Endothelial cell of umbilical vein (primary cell): ENCODE data around the gene KCNMA1. TPM values are rescaled to one million over a fixed set of nuclear protein-coding genes. Genes with fewer than 3 reads are reported as not detected.

Experiments
- BruUV-seq: library from RNA; stranded (reverse); fragments of 400-500 nt; replicated peaks from 2 replicates; lab custom pipeline; 2021; lab: Mats Ljungman, UMichigan
- CTCF ChIA-PET: fragments of 300-600, 350-600 bp; sonication (Branson Sonifier 250); formaldehyde crosslinking; loops from one replicate; lab custom pipeline; 2021; ENCODE audit warnings: antibody characterized with exemption, inconsistent platforms; lab: Charles Lee
- POLR2A ChIA-PET: fragments of 300-600, 350-600 bp; sonication (Branson Sonifier 250); formaldehyde crosslinking; loops from one replicate; lab custom pipeline; 2021; ENCODE audit warnings: antibody characterized with exemption, inconsistent platforms; lab: Charles Lee
- DNase-seq: peaks from one replicate; pipeline ENCODE4 v3.0.0-alpha.2; 2011; ENCODE audit warnings: low read depth, low spot score
- FAIRE-seq: peaks from 2 replicates; lab custom pipeline; 2011; peaks lifted over from hg19 to GRCh38; lab: Jason Lieb, UNC
- H2AFZ ChIP-seq: 2 replicates; pipeline ENCODE4 v1.6.0; 2012; ENCODE audit warnings: low read depth, low read length, control low read depth, inconsistent platforms
- H3K27ac ChIP-seq: 2 replicates; pipeline ENCODE4 v1.5.1; 2011; ENCODE audit warnings: low read depth, mild to moderate bottlenecking, control low read depth, low read length, moderate library complexity; ENCODE audit not compliant: insufficient read depth
- H3K27me3 ChIP-seq, 2 experiments: 2 replicates each; pipeline versions ENCODE4 v1.6.0 to v1.6.1; 2011; ENCODE audit warnings: low read length in 2 of 2, mixed read lengths in 1 of 2; ENCODE audit not compliant: control insufficient read depth in 2 of 2, insufficient read depth in 2 of 2
- H3K36me3 ChIP-seq, 2 experiments: 2 replicates in 1 of 2; 3 replicates in 1 of 2; pipeline ENCODE4 v1.5.1; 2011; ENCODE audit warnings: low read length in 2 of 2, mild to moderate bottlenecking in 1 of 2, moderate library complexity in 1 of 2; ENCODE audit not compliant: control insufficient read depth in 2 of 2, insufficient read depth in 2 of 2; ENCODE audit errors: extremely low read depth in 1 of 2
- H3K4me1 ChIP-seq: 3 replicates; pipeline ENCODE4 v1.5.1; 2011; ENCODE audit warnings: mild to moderate bottlenecking, low read length; ENCODE audit not compliant: control insufficient read depth, insufficient read depth; ENCODE audit errors: extremely low read depth
- H3K4me2 ChIP-seq: 2 replicates; pipeline ENCODE4 v1.6.1; 2011; ENCODE audit warnings: low read length, control low read depth, mixed read lengths; ENCODE audit not compliant: insufficient read depth
- H3K4me3 ChIP-seq, 3 experiments: fragments of 200-600 bp in 1 of 3; sonication (generic), shearing (Covaris generic) in 1 of 3; replicated peaks in 1 of 3; 2 replicates each; pipeline ENCODE4 v1.5.1; 2011 to 2016; ENCODE audit warnings: control low read depth in 3 of 3, low read length in 3 of 3, mild to moderate bottlenecking in 2 of 3, inconsistent platforms in 1 of 3, low read depth in 1 of 3, moderate library complexity in 1 of 3; ENCODE audit not compliant: insufficient read depth in 1 of 3
- H3K79me2 ChIP-seq: 2 replicates; pipeline ENCODE4 v1.6.0; 2012; ENCODE audit warnings: low read length, inconsistent platforms; ENCODE audit not compliant: control insufficient read depth, insufficient read depth
- H3K9ac ChIP-seq: replicated peaks from 2 replicates; pipeline ENCODE3; 2011; ENCODE audit warnings: low read length, control low read depth; ENCODE audit not compliant: insufficient read depth; ENCODE audit errors: extremely low read depth
- H3K9me1 ChIP-seq: replicated peaks from 3 replicates; pipeline ENCODE4 v1.6.0; 2011; ENCODE audit warnings: mild to moderate bottlenecking, low read length; ENCODE audit not compliant: control insufficient read depth, insufficient read depth; ENCODE audit errors: extremely low read depth
- H3K9me3 ChIP-seq: replicated peaks from 2 replicates; pipeline ENCODE4 v1.5.1; 2012; ENCODE audit warnings: low read length, inconsistent platforms; ENCODE audit not compliant: control insufficient read depth, insufficient read depth
- H4K20me1 ChIP-seq: replicated peaks from 2 replicates; pipeline ENCODE3; 2011; ENCODE audit warnings: mild to moderate bottlenecking, low read length; ENCODE audit not compliant: control insufficient read depth, insufficient read depth; ENCODE audit errors: extremely low read depth
- EZH2 ChIP-seq: IDR thresholded peaks from 2 replicates; pipeline ENCODE4 v1.6.1; 2012; ENCODE audit warnings: borderline replicate concordance, low read depth, mild to moderate bottlenecking, moderate library complexity, low read length, inconsistent platforms; ENCODE audit not compliant: severe bottlenecking
- FOS ChIP-seq: IDR thresholded peaks from 2 replicates; pipeline ENCODE4 v1.6.1; 2011; ENCODE audit warnings: mild to moderate bottlenecking, low read length, moderate library complexity, borderline replicate concordance; ENCODE audit not compliant: insufficient read depth
- GATA2 ChIP-seq: IDR thresholded peaks from 2 replicates; pipeline ENCODE4 v1.7.0; 2011; ENCODE audit warnings: low read depth, mild to moderate bottlenecking, moderate library complexity, mixed read lengths, low read length; ENCODE audit not compliant: insufficient read length, insufficient read depth
- JUN ChIP-seq: IDR thresholded peaks from 2 replicates; pipeline ENCODE4 v1.6.1; 2011; ENCODE audit warnings: borderline replicate concordance, low read depth; ENCODE audit not compliant: insufficient read length, insufficient read depth
- MYC ChIP-seq: IDR thresholded peaks from one replicate; pipeline ENCODE4 v1.6.1; 2011; ENCODE audit warnings: mild to moderate bottlenecking, low read depth, low read length
- POLR2A ChIP-seq: IDR thresholded peaks from 2 replicates; pipeline ENCODE4 v1.6.1; 2012; ENCODE audit warnings: low read depth, mild to moderate bottlenecking, control low read depth, low read length
- POLR2AphosphoS5 ChIP-seq: IDR thresholded peaks from 2 replicates; pipeline ENCODE4 v1.6.1; 2012; ENCODE audit warnings: low read depth, mild to moderate bottlenecking, control low read depth, low read length, moderate library complexity; ENCODE audit not compliant: insufficient read depth
- dilution Hi-C: fragments of 300-500 bp; cut with MboI; formaldehyde crosslinking; loops from one replicate; pipeline ENCODE4 v1.15.0; 2019; ENCODE audit warnings: low sequenced_read_pairs; ENCODE audit not compliant: extremely low pct_ligation_motif_present
- intact Hi-C: fragments of 100-400 bp; cut with micrococcal nuclease; formaldehyde crosslinking; loops from one replicate; pipeline ENCODE4 v1.10.0; 2022
- polyA plus RNA-seq, 4 experiments: library from polyadenylated mRNA; depleted of rRNA in 3 of 4; stranded (reverse) in 3 of 4; unstranded in 1 of 4; fragments of >200 nt; gene quantifications; 2 replicates each; pipeline versions ENCODE4 v1.2.1 to v1.2.3, GENCODE V29; 2011 to 2012; ENCODE audit warnings: missing spikeins in 1 of 4
- total RNA-seq: library from RNA; stranded (reverse); gene quantifications from 2 replicates; pipeline ENCODE4 v1.2.3, GENCODE V29; 2021
- TF ChIP-seq, protein P1 (sequence below): IDR thresholded peaks from 2 replicates; pipeline ENCODE4 v1.6.1; 2011; ENCODE audit not compliant: insufficient read depth, insufficient read length
- TF ChIP-seq, protein P2 (sequence below), 2 donors: IDR thresholded peaks; 1 replicate in 1 of 2; 2 replicates in 1 of 2; pipeline ENCODE4 v1.5.1; 2011; ENCODE audit warnings: low read length in 2 of 2, mild to moderate bottlenecking in 2 of 2, moderate library complexity in 2 of 2, control low read depth in 1 of 2, inconsistent platforms in 1 of 2, low read depth in 1 of 2; ENCODE audit not compliant: insufficient read depth in 1 of 2; ENCODE audit errors: extremely low read depth in 1 of 2

Gene KCNMA1
- total and polyA plus RNA-seq, 2 donors (not counting 3 experiments of a cell fraction or from before 2014, with no cell fraction given), result 0.10 to 0.82 TPM

DNA sequence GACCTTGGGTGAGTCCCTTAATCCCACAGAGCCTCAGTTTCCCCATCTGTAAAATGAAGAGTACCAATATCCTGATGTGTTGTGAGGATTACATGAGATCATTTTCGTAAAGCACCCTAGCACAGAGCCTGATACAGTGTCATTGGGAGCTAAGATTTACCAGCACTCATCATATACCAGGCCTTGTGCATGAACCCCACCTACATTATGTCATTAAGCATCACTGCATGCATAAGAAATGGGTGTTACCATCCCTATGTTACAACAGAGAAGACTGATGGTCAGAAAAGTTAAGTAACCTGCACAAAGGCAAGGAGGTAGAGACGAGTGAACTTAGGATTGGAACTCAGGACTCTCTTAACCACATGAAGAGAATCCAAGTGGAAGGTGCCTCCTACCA is 290.6 kb downstream of the KCNMA1 start:
- ChIA-PET CTCF (no interaction called here), POLR2A (no interaction called here)
- FAIRE-seq, result no peak

More for the DNA sequence above, 290.6 kb downstream of the KCNMA1 start:
- TF ChIP-seq FOS, result no peak
- TF ChIP-seq, protein P1, sequence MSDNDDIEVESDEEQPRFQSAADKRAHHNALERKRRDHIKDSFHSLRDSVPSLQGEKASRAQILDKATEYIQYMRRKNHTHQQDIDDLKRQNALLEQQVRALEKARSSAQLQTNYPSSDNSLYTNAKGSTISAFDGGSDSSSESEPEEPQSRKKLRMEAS, result no peak
- TF ChIP-seq MYC, result no peak
- TF ChIP-seq GATA2, result no peak
- TF ChIP-seq POLR2AphosphoS5, result no peak
- TF ChIP-seq, protein P2, sequence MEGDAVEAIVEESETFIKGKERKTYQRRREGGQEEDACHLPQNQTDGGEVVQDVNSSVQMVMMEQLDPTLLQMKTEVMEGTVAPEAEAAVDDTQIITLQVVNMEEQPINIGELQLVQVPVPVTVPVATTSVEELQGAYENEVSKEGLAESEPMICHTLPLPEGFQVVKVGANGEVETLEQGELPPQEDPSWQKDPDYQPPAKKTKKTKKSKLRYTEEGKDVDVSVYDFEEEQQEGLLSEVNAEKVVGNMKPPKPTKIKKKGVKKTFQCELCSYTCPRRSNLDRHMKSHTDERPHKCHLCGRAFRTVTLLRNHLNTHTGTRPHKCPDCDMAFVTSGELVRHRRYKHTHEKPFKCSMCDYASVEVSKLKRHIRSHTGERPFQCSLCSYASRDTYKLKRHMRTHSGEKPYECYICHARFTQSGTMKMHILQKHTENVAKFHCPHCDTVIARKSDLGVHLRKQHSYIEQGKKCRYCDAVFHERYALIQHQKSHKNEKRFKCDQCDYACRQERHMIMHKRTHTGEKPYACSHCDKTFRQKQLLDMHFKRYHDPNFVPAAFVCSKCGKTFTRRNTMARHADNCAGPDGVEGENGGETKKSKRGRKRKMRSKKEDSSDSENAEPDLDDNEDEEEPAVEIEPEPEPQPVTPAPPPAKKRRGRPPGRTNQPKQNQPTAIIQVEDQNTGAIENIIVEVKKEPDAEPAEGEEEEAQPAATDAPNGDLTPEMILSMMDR (IDR thresholded peaks at IDR 0.05; ENCODE audit: extremely low read depth in 1 of 2, insufficient read depth in 1 of 2, low read depth in 1 of 2, low read length in 2 of 2), result no peak
- TF ChIP-seq EZH2, result no peak
- TF ChIP-seq POLR2A, result no peak
- no peak for TF ChIP-seq JUN
- Histone ChIP-seq H4K20me1 (no peaks in the 10 kb centered on the region), H3K79me2 (no peaks in the 10 kb centered on the region), H3K4me3 (no peak overlapping the region), H3K27ac (no peak overlapping the region), H3K9me1 (no peaks in the 10 kb centered on the region), H3K9ac (no peak overlapping the region), H2AFZ (no peak overlapping the region), H3K4me1 (peaks cover 9% of the 10 kb centered on the region), H3K27me3 (no peaks in the 10 kb centered on the region), H3K4me2 (no peak overlapping the region), H3K36me3 (no peaks in the 10 kb centered on the region), H3K9me3 (no peaks in the 10 kb centered on the region)
- intact Hi-C loops (no loop called here), dilution Hi-C loops (no loop called here)
- DNase-seq, result no peak
- no TSS peak for BruUV-seq
